Measurements from ENCODE around the gene CIDEC. TPM values are rescaled to one million over a fixed set of nuclear protein-coding genes. Genes with fewer than 3 reads are reported as not detected.

The CIDEC gene
- total RNA-seq, 1 donor from 2014 or later = 51.3 TPM

DNA sequence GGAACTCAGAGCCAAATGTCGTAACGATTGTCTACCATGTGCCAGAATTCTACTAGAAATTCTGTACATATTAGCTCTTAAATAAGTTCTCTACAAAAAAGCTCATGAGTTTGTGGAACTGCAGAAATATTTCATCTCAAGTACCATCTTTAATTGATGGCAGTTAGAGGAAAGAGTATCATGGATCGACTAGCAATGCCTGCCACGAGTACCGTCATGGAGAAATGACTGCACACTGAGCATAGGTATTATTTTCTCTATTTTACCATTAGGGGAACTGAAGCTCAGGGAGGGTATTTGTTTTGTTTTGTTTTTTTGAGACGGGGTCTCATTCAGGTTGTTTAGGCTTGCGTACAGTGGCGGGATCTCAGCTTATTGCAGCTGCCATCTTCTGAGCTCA lies 39.0 kb downstream of the CIDEC start:
- H3K9me3 ChIP-seq = no peaks in the 10 kb centered on the region
- TF ChIP-seq POLR2AphosphoS5 (IDR thresholded peaks at IDR 0.05; ENCODE audit: insufficient read depth in 1 of 2, low read depth in 1 of 2) = no peak
- TF ChIP-seq, protein P1, sequence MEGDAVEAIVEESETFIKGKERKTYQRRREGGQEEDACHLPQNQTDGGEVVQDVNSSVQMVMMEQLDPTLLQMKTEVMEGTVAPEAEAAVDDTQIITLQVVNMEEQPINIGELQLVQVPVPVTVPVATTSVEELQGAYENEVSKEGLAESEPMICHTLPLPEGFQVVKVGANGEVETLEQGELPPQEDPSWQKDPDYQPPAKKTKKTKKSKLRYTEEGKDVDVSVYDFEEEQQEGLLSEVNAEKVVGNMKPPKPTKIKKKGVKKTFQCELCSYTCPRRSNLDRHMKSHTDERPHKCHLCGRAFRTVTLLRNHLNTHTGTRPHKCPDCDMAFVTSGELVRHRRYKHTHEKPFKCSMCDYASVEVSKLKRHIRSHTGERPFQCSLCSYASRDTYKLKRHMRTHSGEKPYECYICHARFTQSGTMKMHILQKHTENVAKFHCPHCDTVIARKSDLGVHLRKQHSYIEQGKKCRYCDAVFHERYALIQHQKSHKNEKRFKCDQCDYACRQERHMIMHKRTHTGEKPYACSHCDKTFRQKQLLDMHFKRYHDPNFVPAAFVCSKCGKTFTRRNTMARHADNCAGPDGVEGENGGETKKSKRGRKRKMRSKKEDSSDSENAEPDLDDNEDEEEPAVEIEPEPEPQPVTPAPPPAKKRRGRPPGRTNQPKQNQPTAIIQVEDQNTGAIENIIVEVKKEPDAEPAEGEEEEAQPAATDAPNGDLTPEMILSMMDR (IDR thresholded peaks at IDR 0.05) = no peak
- DNase-seq (ENCODE audit: extremely low spot score in 2 of 2) = no peak
- intact Hi-C loops (cut with DNase I) = loop anchor here (5.0 kb wide), 1 partner anchor 91 kb away; the partner anchor contains the start of gene CRELD1
- no peak overlapping the region for H3K4me3 ChIP-seq
- H3K27ac ChIP-seq = no peak overlapping the region
- H3K36me3 ChIP-seq = peaks cover 0 to 30% of the 10 kb centered on the region in 2 donors
- H3K27me3 ChIP-seq = no peaks in the 10 kb centered on the region
- H3K4me1 ChIP-seq = peaks cover 22% of the 10 kb centered on the region

DNA sequence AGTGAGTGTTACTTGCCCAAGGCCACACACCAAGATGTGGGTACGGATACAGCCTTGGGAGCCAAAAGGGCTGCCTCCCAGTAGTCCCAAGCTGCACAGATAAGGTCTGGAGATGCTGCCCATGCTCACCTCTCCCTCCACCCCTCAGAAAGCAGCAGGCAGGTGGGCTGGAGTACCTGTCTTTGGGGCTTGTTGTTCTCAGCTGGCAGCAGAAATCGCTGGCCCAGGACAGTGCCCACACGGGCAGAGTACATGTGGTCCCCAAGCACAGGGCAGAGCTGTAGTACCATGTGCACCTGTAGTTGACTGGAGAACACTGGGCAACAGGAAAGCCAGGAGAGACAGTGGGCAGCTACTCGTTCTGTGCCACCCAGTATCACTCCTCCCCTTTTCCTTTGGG lies 41.2 kb downstream of the CIDEC start:
- Histone ChIP-seq H3K4me1 (peaks cover 13% of the 10 kb centered on the region), H3K4me3 (no peak overlapping the region), H3K36me3 (peaks cover 0 to 47% of the 10 kb centered on the region in 2 donors), H3K27me3 (no peaks in the 10 kb centered on the region), H3K27ac (no peak overlapping the region), H3K9me3 (no peaks in the 10 kb centered on the region)
- TF ChIP-seq POLR2AphosphoS5 (IDR thresholded peaks at IDR 0.05; ENCODE audit: insufficient read depth in 1 of 2, low read depth in 1 of 2) (no peak), POLR2A (IDR thresholded peaks at IDR 0.05) (no peak)
- TF ChIP-seq, protein P1 (IDR thresholded peaks at IDR 0.05) = no peak
- no peak for DNase-seq (ENCODE audit: extremely low spot score in 2 of 2)
- intact Hi-C loops (cut with DNase I) = no loop called here

DNA sequence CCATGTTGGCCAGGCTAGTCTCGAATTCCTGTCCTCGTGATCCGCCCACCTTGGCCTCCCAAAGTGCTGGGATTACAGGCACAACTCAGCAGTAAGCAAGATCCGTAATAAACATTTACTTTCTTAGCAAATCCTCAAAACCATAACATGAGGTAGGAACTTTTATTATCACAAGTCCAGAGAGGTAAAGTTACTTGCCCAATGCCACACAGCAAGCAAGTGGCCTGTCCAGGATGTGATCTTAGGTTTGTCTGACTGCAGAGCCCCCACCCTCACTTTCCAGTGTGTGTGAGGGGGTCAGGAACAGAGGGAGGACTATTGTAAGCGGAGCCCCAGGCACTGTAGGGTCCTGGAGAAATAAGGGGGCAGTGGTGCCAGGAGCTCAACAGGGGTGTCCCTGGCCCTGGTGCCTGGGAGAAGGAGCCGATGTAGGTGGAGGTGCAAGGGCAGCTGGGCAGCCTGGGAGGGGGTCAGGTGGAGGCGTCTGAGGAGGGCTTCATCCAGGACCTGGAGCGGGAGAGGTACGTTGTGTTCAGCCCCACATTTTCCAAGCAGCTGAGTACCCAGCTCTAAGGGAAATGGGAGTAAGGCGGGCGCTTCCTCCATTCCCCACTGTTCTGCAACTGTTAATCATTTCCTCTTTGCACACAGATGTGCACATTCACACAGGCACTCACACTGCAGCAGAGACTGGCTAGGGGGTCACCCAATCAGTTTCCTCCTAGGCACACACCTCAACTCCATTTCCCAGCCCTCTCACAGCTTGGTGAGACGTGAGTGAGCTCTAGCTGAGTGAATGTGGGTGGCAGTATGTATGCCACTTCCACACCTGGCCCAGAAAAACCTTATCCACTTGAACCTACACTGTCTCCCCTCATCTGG lies 42.1 kb downstream of the CIDEC start:
- peaks cover 0 to 55% of the 10 kb centered on the region in 2 donors for H3K36me3 ChIP-seq
- DNase-seq (ENCODE audit: extremely low spot score in 2 of 2) = no peak
- intact Hi-C loops (cut with DNase I) = no loop called here

DNA sequence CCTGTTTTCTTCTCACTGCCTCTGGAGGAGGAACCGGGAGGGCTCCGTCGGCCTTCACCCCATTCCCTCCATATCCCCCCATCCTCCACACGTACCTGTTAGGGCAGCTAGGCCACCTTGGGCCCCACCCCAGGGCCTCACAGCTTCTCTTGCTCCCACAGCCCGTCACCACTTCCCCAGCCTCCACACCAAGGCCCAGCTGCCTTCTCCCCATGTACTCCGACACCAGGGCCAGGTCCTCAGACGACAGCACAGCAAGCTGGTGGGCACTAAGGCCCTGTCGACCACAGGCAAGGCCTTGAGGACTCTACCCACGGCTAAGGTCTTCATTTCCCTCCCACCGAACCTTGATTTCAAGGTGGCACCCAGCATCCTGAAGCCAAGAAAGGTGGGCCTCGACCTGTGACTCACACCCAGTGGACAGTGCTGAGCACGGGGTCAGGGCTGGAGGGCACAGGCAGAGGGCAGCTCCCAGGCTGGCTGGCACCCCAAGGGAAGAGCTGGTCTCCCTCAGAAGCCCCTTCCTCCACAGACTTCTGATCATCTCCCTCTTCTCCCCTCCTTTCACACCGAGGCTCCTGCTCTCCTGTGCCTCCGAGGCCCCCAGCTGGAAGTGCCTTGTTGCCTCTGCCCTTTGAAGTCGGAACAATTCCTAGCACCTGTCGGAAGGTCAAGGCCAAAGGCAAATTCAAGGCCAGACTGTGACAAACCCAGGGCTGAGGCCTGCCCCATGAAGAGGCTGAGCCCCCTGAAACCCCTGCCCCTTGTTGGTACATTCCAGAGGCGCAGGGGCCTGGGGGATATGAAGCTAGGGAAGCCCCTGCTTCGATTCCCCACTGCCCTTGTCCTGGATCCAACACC lies 45.3 kb downstream of the CIDEC start:
- no peaks in the 10 kb centered on the region for H3K4me1 ChIP-seq
- H3K9me3 ChIP-seq = no peaks in the 10 kb centered on the region
- no peak overlapping the region for H3K4me3 ChIP-seq
- peaks cover 0 to 47% of the 10 kb centered on the region in 2 donors for H3K36me3 ChIP-seq
- no peaks in the 10 kb centered on the region for H3K27me3 ChIP-seq
- TF ChIP-seq, protein P1 (IDR thresholded peaks at IDR 0.05) = no peak
- TF ChIP-seq POLR2AphosphoS5 (IDR thresholded peaks at IDR 0.05; ENCODE audit: insufficient read depth in 1 of 2, low read depth in 1 of 2) (no peak), POLR2A (IDR thresholded peaks at IDR 0.05) (no peak)
- intact Hi-C loops (cut with DNase I) = no loop called here
- no peak for DNase-seq (ENCODE audit: extremely low spot score in 2 of 2)
- H3K27ac ChIP-seq = no peak overlapping the region

More for the DNA sequence above, 42.1 kb downstream of the CIDEC start:
- H3K27ac ChIP-seq = no peak overlapping the region
- H3K4me1 ChIP-seq = peaks cover 9% of the 10 kb centered on the region
- no peaks in the 10 kb centered on the region for H3K9me3 ChIP-seq
- TF ChIP-seq POLR2A (IDR thresholded peaks at IDR 0.05) (no peak), POLR2AphosphoS5 (IDR thresholded peaks at IDR 0.05; ENCODE audit: insufficient read depth in 1 of 2, low read depth in 1 of 2) (no peak)
- TF ChIP-seq, protein P1 (IDR thresholded peaks at IDR 0.05) = no peak
- no peaks in the 10 kb centered on the region for H3K27me3 ChIP-seq
- H3K4me3 ChIP-seq = no peak overlapping the region
